ENCODE measurements around the gene PHF12.

Gene PHF12

DNA sequence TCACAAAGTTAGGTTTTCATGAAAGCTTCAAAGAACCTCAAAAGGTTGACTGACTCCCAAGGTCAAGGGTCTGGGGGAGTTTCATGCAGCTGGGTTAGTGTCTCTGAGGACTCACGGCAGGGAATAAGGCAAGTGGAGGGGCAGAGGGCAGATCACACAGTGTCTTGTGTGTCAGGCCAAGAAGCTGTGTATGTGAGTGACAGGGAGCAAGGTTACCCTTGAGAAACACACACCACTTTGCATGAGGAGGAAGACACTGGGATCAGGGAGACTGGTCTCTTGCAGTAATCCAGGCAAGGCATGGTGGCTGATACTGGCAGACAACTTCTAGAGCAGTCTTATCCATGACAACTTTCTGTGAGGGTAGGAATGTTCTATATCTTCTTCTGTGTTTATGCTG, 60.1 kb downstream of the PHF12 start:
- Histone ChIP-seq H3K36me3 (ENCODE audit: control insufficient read depth, insufficient read depth, low read length) (no peaks in the 10 kb centered on the region; the same call in 1 of the 2 replicates), H3K27me3 (ENCODE audit: control insufficient read depth, insufficient read depth, low read length) (no peaks in the 10 kb centered on the region), H3K9me3 (ENCODE audit: control insufficient read depth, insufficient read depth, low read length) (no peaks in the 10 kb centered on the region), H3K4me1 (ENCODE audit: control insufficient read depth, insufficient read depth, low read length) (peaks cover 10% of the 10 kb centered on the region), H3K27ac (ENCODE audit: low read depth, low read length) (no peak overlapping the region), H3K9ac (ENCODE audit: low read depth, low read length) (no peak overlapping the region), H3K4me3 (ENCODE audit: low read depth, low read length) (no peak overlapping the region)

DNA sequence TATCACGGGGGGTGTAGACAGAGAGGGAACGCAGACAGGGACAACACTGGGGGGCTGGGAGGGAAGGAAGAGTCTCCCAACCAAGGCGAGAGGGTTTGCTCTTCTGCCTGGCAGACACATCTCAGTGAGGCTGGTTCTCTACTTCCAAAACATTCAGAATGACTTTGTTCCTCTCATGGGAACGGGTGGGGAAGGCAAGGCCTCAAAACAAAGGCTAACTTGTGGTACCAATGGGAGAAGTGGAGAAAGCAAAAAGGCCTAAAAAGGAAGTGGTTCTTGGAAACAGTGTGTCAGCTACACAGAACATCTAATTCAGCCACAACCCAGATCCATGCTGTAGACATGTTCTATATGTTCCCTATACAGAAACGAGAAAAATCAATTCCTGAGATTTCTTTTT, 61.3 kb downstream of the PHF12 start:
- peaks cover 7% of the 10 kb centered on the region for H3K36me3 ChIP-seq (ENCODE audit: control insufficient read depth, insufficient read depth, low read length)
- no peak overlapping the region for H3K4me3 ChIP-seq (ENCODE audit: low read depth, low read length)
- peaks cover 4% of the 10 kb centered on the region; the same call in 1 of the 2 replicates for H3K4me1 ChIP-seq (ENCODE audit: control insufficient read depth, insufficient read depth, low read length)
- H3K9me3 ChIP-seq (ENCODE audit: control insufficient read depth, insufficient read depth, low read length) = no peaks in the 10 kb centered on the region
- H3K27ac ChIP-seq (ENCODE audit: low read depth, low read length) = no peak overlapping the region
- H3K9ac ChIP-seq (ENCODE audit: low read depth, low read length) = no peak overlapping the region
- no peaks in the 10 kb centered on the region for H3K27me3 ChIP-seq (ENCODE audit: control insufficient read depth, insufficient read depth, low read length)

- no peak overlapping the region for H3K4me3 ChIP-seq (ENCODE audit: low read depth, low read length)
- peaks cover 4% of the 10 kb centered on the region; the same call in 1 of the 2 replicates for H3K4me1 ChIP-seq (ENCODE audit: control insufficient read depth, insufficient read depth, low read length)
- H3K27ac ChIP-seq (ENCODE audit: low read depth, low read length) = no peak overlapping the region
- peaks cover 18% of the 10 kb centered on the region for H3K36me3 ChIP-seq (ENCODE audit: control insufficient read depth, insufficient read depth, low read length)
- no peaks in the 10 kb centered on the region for H3K27me3 ChIP-seq (ENCODE audit: control insufficient read depth, insufficient read depth, low read length)
- no peaks in the 10 kb centered on the region for H3K9me3 ChIP-seq (ENCODE audit: control insufficient read depth, insufficient read depth, low read length)
- no peak overlapping the region for H3K9ac ChIP-seq (ENCODE audit: low read depth, low read length)
Measured at GRCh38 chr17:28888832-28889231, 62.5 kb downstream of the PHF12 start.

DNA sequence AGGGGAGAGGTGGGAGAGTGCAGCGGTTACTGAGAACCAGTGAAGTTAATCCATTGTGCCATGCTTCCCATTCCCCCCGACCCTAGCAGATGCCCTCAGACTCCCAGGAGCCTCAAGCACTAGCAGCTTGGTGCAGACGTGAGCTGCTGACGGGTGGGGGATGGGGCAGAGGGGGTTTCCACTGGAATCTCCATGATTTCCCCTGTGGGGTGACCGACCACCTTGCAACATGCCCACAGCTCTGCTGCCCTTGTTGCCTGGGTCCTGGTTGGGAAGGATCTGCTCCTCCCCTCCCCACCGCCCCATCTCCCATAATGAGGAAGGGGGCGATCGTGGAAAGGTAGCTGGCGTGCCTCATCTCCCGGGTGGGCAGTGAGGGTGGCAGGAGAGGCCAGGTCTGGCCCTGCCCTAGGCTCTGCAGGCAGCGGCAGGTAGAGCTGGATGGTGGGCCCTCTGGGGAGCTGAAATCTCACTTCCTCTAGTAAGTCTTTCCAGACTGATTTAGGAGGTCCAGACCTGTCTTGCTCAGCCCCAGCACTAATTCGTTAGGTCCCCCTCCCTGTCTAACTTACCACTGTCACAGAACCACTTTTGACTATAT, 63.3 kb downstream of the PHF12 start:
- no peak overlapping the region for H3K9ac ChIP-seq (ENCODE audit: low read depth, low read length)
- no peaks in the 10 kb centered on the region for H3K27me3 ChIP-seq (ENCODE audit: control insufficient read depth, insufficient read depth, low read length)
- H3K27ac ChIP-seq (ENCODE audit: low read depth, low read length) = no peak overlapping the region
- H3K36me3 ChIP-seq (ENCODE audit: control insufficient read depth, insufficient read depth, low read length) = peaks cover 23% of the 10 kb centered on the region
- H3K9me3 ChIP-seq (ENCODE audit: control insufficient read depth, insufficient read depth, low read length) = no peaks in the 10 kb centered on the region
- peaks cover 4% of the 10 kb centered on the region; the same call in 1 of the 2 replicates for H3K4me1 ChIP-seq (ENCODE audit: control insufficient read depth, insufficient read depth, low read length)
- H3K4me3 ChIP-seq (ENCODE audit: low read depth, low read length) = no peak overlapping the region

DNA sequence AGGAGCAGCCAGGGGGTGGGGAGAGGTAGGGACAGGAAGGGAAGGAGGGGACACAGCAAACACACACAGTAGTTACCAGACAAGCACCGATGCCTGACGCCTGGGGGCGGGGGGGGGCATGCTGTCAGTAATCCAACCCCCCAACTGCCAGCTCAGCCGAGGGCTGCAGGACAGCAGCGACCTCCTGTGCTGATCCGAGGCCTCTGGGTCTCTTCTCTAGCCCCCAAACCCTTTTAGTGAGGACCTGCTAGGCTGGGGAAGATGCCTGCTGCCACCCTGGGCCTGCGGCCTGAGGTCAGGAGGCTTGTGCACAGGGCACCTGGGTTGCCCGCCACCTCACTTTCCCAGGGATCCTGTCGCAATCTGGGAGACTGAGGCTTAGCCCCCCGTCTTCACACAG, 65.4 kb downstream of the PHF12 start:
- H3K4me1 ChIP-seq (ENCODE audit: control insufficient read depth, insufficient read depth, low read length) = peaks cover 4% of the 10 kb centered on the region; the same call in 1 of the 2 replicates
- H3K27ac ChIP-seq (ENCODE audit: low read depth, low read length) = no peak overlapping the region
- no peak overlapping the region for H3K9ac ChIP-seq (ENCODE audit: low read depth, low read length)
- H3K4me3 ChIP-seq (ENCODE audit: low read depth, low read length) = no peak overlapping the region
- peaks cover 43% of the 10 kb centered on the region for H3K36me3 ChIP-seq (ENCODE audit: control insufficient read depth, insufficient read depth, low read length)
- no peaks in the 10 kb centered on the region for H3K27me3 ChIP-seq (ENCODE audit: control insufficient read depth, insufficient read depth, low read length)
- no peaks in the 10 kb centered on the region for H3K9me3 ChIP-seq (ENCODE audit: control insufficient read depth, insufficient read depth, low read length)

DNA sequence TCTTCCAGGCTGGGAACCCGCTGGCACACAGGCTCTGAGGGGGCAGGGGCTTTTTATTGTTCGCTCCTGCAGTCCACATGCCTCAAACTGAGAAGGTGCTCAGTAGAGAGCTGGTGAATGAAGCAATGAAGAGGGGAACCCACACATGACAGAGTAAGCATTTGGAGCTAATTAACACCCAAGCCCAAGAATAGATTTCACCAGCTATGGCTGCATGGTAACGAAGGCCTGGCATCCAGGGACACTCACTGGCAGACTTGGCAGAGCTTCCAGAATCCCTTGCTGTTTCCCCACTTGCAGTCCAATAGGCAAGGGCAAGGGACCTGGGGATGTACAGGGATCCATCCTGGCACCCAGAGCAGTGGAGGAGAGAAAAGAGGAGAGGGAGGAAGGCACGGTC, 66.0 kb downstream of the PHF12 start:
- Histone ChIP-seq H3K4me3 (ENCODE audit: low read depth, low read length) (no peak overlapping the region), H3K27me3 (ENCODE audit: control insufficient read depth, insufficient read depth, low read length) (no peaks in the 10 kb centered on the region), H3K9ac (ENCODE audit: low read depth, low read length) (no peak overlapping the region), H3K36me3 (ENCODE audit: control insufficient read depth, insufficient read depth, low read length) (peaks cover 49% of the 10 kb centered on the region), H3K27ac (ENCODE audit: low read depth, low read length) (no peak overlapping the region), H3K9me3 (ENCODE audit: control insufficient read depth, insufficient read depth, low read length) (no peaks in the 10 kb centered on the region), H3K4me1 (ENCODE audit: control insufficient read depth, insufficient read depth, low read length) (peaks cover 4% of the 10 kb centered on the region; the same call in 1 of the 2 replicates)

GRCh38 chr17:28883967-28884702, 67.2 kb downstream of the PHF12 start:
- Histone ChIP-seq H3K27ac (ENCODE audit: low read depth, low read length) (no peak overlapping the region), H3K27me3 (ENCODE audit: control insufficient read depth, insufficient read depth, low read length) (no peaks in the 10 kb centered on the region), H3K9ac (ENCODE audit: low read depth, low read length) (no peak overlapping the region), H3K4me3 (ENCODE audit: low read depth, low read length) (no peak overlapping the region), H3K4me1 (ENCODE audit: control insufficient read depth, insufficient read depth, low read length) (peaks cover 4% of the 10 kb centered on the region; the same call in 1 of the 2 replicates), H3K36me3 (ENCODE audit: control insufficient read depth, insufficient read depth, low read length) (peaks cover 61% of the 10 kb centered on the region), H3K9me3 (ENCODE audit: control insufficient read depth, insufficient read depth, low read length) (no peaks in the 10 kb centered on the region)

GRCh38 chr17:28882154-28882895, 69.0 kb downstream of the PHF12 start:
- no peak overlapping the region for H3K9ac ChIP-seq (ENCODE audit: low read depth, low read length)

GRCh38 chr17:28881533-28882056, 69.7 kb downstream of the PHF12 start:
- H3K36me3 ChIP-seq (ENCODE audit: control insufficient read depth, insufficient read depth, low read length) = peaks cover 65% of the 10 kb centered on the region

More at GRCh38 chr17:28882154-28882895, 69.0 kb downstream of the PHF12 start:
- peaks cover 65% of the 10 kb centered on the region for H3K36me3 ChIP-seq (ENCODE audit: control insufficient read depth, insufficient read depth, low read length)
- H3K4me1 ChIP-seq (ENCODE audit: control insufficient read depth, insufficient read depth, low read length) = 0 out of 2 replicates have a peak, but pooled peaks cover 2% of the 10 kb centered on the region
- no peak overlapping the region for H3K27ac ChIP-seq (ENCODE audit: low read depth, low read length)
- H3K9me3 ChIP-seq (ENCODE audit: control insufficient read depth, insufficient read depth, low read length) = no peaks in the 10 kb centered on the region
- no peaks in the 10 kb centered on the region for H3K27me3 ChIP-seq (ENCODE audit: control insufficient read depth, insufficient read depth, low read length)
- no peak overlapping the region for H3K4me3 ChIP-seq (ENCODE audit: low read depth, low read length)

GRCh38 chr17:28880572-28880945, 70.8 kb downstream of the PHF12 start:
- no peak overlapping the region for H3K27ac ChIP-seq (ENCODE audit: low read depth, low read length)
- no peak overlapping the region for H3K9ac ChIP-seq (ENCODE audit: low read depth, low read length)
- no peaks in the 10 kb centered on the region for H3K27me3 ChIP-seq (ENCODE audit: control insufficient read depth, insufficient read depth, low read length)
- H3K4me3 ChIP-seq (ENCODE audit: low read depth, low read length) = no peak overlapping the region
- 0 out of 2 replicates have a peak, but pooled peaks cover 2% of the 10 kb centered on the region for H3K4me1 ChIP-seq (ENCODE audit: control insufficient read depth, insufficient read depth, low read length)
- H3K36me3 ChIP-seq (ENCODE audit: control insufficient read depth, insufficient read depth, low read length) = peaks cover 63% of the 10 kb centered on the region
- H3K9me3 ChIP-seq (ENCODE audit: control insufficient read depth, insufficient read depth, low read length) = no peaks in the 10 kb centered on the region

More at GRCh38 chr17:28881533-28882056, 69.7 kb downstream of the PHF12 start:
- H3K27ac ChIP-seq (ENCODE audit: low read depth, low read length) = no peak overlapping the region
- H3K4me3 ChIP-seq (ENCODE audit: low read depth, low read length) = no peak overlapping the region
- H3K9me3 ChIP-seq (ENCODE audit: control insufficient read depth, insufficient read depth, low read length) = no peaks in the 10 kb centered on the region
- H3K4me1 ChIP-seq (ENCODE audit: control insufficient read depth, insufficient read depth, low read length) = 0 out of 2 replicates have a peak, but pooled peaks cover 2% of the 10 kb centered on the region
- H3K27me3 ChIP-seq (ENCODE audit: control insufficient read depth, insufficient read depth, low read length) = no peaks in the 10 kb centered on the region
- H3K9ac ChIP-seq (ENCODE audit: low read depth, low read length) = no peak overlapping the region
